Body of pancreas (tissue), 4 donors: Measurements from ENCODE around the gene FGFR3. TPM values are rescaled to one million over a fixed set of nuclear protein-coding genes. Genes with fewer than 3 reads are reported as not detected.

Experiments
- ATAC-seq: fragments of 150-250 bp; one replicate; pipeline ENCODE4 v1.9.1; 2016
- DNase-seq, 4 donors: peaks; one replicate each; pipeline ENCODE4 v3.0.0-alpha.2; 2019
- H3K27ac ChIP-seq, 4 donors: fragments of 200-600 bp; sonication (generic); 1 replicate in 3 of 4; 2 replicates in 1 of 4; pipeline versions ENCODE4 v1.5.1 to v1.6.1; 2016 to 2019; ENCODE audit warnings: mild to moderate bottlenecking in 1 of 4, mixed read lengths in 1 of 4, moderate library complexity in 1 of 4
- H3K27me3 ChIP-seq, 2 donors: fragments of 200-600 bp; sonication (generic); one replicate each; pipeline ENCODE4 v1.6.0; 2016; ENCODE audit warnings: mild to moderate bottlenecking in 1 of 2
- H3K36me3 ChIP-seq, 2 donors: fragments of 200-600 bp; sonication (generic); replicated peaks in 1 of 2; 2 replicates each; pipeline ENCODE4 v1.5.1; 2016; ENCODE audit warnings: low read depth in 2 of 2; ENCODE audit not compliant: insufficient read depth in 1 of 2
- H3K4me1 ChIP-seq: fragments of 200-600 bp; sonication (generic); one replicate; pipeline ENCODE4 v1.6.0; 2016
- H3K4me3 ChIP-seq, 2 donors: fragments of 200-600 bp; sonication (generic); 1 replicate in 1 of 2; 2 replicates in 1 of 2; pipeline ENCODE4 v1.5.1; 2016 to 2019
- H3K9me3 ChIP-seq, 3 donors: fragments of 200-600 bp; sonication (generic); 1 replicate in 2 of 3; 2 replicates in 1 of 3; pipeline ENCODE4 v1.5.1; 2016
- POLR2A ChIP-seq, 3 donors: fragments of 450-650 bp; IDR thresholded peaks; one replicate each; pipeline ENCODE4 v1.6.1; 2016; ENCODE audit warnings: antibody characterized with exemption in 3 of 3, mild to moderate bottlenecking in 2 of 3
- WGBS, 2 donors: methylation state at CpG; one replicate each; pipeline ENCODE4 v1.1.5; 2017; 5-methylcytosine and 5-hydroxymethylcytosine counted together
- intact Hi-C: fragments of 100-400 bp; cut with DNase I; formaldehyde crosslinking; loops from one replicate; pipeline ENCODE4 v1.15.1; 2023
- total RNA-seq, 2 donors: library from RNA; depleted of rRNA; stranded (reverse); fragments of >200 nt; gene quantifications; one replicate each; pipeline ENCODE4 v1.1.0, GENCODE V29; 2016
- TF ChIP-seq, protein P1 (sequence below), 7 experiments: fragments of 450-650 bp in 4 of 7; fragments of 200-600 bp in 3 of 7; sonication (generic) in 3 of 7; IDR thresholded peaks; one replicate each; pipeline ENCODE4 v1.5.1; 2016 to 2019; ENCODE audit warnings: antibody characterized with exemption in 7 of 7

Gene FGFR3
- total RNA-seq, 2 donors from 2014 or later = 114 to 196 TPM

DNA sequence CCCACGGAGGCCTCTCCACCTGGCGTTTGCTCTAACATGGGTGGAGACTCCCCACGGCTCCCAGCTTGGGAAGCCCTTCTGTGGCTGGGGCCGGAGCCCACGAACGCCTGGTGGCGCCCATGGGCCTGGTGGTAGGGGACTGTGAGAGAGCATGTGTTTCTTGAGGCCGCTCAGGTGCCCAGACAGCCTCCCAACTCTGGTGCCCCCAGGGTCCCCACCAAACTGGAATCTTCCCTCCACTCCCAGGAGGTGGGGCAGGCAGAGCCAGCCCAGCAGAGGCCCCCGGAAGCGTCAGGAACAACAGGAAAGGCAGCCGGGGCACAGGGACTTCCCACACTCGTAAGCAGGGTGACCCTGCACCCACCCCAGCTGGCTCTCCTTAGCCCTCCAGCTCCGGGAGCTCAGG is 33.3 kb upstream of the FGFR3 start:
- peaks cover 25% of the 10 kb centered on the region for H3K4me1 ChIP-seq
- no peaks in the 10 kb centered on the region for H3K27me3 ChIP-seq
- WGBS, 2 donors = 73 to 80% methylated on average over 2 to 13 of the region's 13 CpGs
- TF ChIP-seq, protein P1, sequence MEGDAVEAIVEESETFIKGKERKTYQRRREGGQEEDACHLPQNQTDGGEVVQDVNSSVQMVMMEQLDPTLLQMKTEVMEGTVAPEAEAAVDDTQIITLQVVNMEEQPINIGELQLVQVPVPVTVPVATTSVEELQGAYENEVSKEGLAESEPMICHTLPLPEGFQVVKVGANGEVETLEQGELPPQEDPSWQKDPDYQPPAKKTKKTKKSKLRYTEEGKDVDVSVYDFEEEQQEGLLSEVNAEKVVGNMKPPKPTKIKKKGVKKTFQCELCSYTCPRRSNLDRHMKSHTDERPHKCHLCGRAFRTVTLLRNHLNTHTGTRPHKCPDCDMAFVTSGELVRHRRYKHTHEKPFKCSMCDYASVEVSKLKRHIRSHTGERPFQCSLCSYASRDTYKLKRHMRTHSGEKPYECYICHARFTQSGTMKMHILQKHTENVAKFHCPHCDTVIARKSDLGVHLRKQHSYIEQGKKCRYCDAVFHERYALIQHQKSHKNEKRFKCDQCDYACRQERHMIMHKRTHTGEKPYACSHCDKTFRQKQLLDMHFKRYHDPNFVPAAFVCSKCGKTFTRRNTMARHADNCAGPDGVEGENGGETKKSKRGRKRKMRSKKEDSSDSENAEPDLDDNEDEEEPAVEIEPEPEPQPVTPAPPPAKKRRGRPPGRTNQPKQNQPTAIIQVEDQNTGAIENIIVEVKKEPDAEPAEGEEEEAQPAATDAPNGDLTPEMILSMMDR (IDR thresholded peaks at IDR 0.05) = no peak
- TF ChIP-seq POLR2A (IDR thresholded peaks at IDR 0.05) = no peak
- no peak for DNase-seq
- no peak for ATAC-seq
- no peaks in the 10 kb centered on the region for H3K36me3 ChIP-seq
- intact Hi-C loops = no loop called here
- H3K27ac ChIP-seq = no peak overlapping the region
- H3K9me3 ChIP-seq = no peaks in the 10 kb centered on the region
- H3K4me3 ChIP-seq = no peak overlapping the region

DNA sequence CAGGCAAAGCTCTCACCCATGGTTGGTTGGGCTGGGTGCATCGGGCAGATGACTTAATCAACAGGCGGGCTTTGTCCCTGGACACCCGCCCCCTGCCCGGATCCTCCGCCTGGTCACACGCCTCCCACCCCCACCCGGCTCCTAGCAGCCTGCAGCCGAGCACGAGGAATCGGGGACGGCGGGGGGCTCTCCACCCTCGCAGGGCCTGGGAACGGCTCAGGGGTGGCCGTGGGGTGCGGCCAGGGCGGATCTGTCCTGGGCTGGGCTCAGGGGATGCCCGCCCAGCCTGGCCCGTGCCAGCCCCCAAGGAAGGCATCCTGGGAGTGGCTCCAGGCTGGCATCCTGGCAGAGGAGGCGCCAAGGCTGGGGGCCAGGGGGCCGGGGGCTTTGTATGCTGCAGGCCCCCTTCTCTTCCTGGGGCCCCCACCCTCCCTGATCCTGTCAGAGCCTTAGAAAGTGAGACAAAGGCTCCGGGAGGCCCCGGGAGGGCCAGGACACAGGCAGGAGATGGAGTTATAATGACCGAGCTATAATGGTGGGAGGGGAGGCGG is 32.5 kb upstream of the FGFR3 start:
- H3K9me3 ChIP-seq = no peaks in the 10 kb centered on the region
- DNase-seq = no peak
- no peaks in the 10 kb centered on the region for H3K36me3 ChIP-seq
- H3K4me1 ChIP-seq = peaks cover 33% of the 10 kb centered on the region
- H3K27me3 ChIP-seq = no peaks in the 10 kb centered on the region
- H3K4me3 ChIP-seq = no peak overlapping the region
- no peak for ATAC-seq
- H3K27ac ChIP-seq = no peak overlapping the region
- intact Hi-C loops = no loop called here
- no peak for TF ChIP-seq POLR2A (IDR thresholded peaks at IDR 0.05)
- TF ChIP-seq, protein P1 (IDR thresholded peaks at IDR 0.05) = no peak
- WGBS, 2 donors = 26 to 30% methylated on average over 7 to 11 of the region's 25 CpGs

DNA sequence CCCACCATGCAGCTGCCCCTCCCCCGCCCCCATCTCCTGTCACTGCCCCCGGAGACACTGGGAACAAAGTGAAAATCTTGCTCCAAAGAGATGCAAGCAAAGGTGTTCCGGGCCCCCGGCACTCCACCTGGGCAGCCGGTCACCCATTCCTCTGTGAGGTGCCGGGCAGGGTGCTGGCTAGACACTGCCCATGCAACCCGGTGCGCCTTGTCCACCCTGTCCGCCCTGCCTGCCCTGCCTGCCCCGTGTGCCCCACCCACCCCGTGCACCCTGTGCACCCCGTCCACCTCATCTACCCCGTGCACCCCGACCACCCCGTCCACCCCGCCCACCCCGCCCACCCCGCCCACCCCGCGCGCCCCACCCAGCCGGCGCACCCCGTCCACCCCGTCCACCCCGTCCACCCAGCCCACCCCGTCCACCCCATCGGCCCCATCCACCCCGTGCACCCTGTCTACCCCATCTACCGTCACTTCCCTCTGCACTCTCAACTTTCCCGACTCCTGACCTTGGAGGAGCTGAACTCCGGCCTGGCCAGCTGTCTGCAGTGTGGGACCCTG is 31.9 kb upstream of the FGFR3 start:
- Histone ChIP-seq H3K4me3 (no peak overlapping the region), H3K9me3 (no peaks in the 10 kb centered on the region), H3K4me1 (peaks cover 39% of the 10 kb centered on the region), H3K36me3 (no peaks in the 10 kb centered on the region), H3K27me3 (no peaks in the 10 kb centered on the region), H3K27ac (no peak overlapping the region)
- TF ChIP-seq, protein P1 (IDR thresholded peaks at IDR 0.05) = no peak
- TF ChIP-seq POLR2A (IDR thresholded peaks at IDR 0.05) = no peak
- no peak for ATAC-seq
- no peak for DNase-seq
- intact Hi-C loops = no loop called here
- 44 to 47% methylated on average over 3 to 13 of the region's 32 CpGs for WGBS, 2 donors

DNA sequence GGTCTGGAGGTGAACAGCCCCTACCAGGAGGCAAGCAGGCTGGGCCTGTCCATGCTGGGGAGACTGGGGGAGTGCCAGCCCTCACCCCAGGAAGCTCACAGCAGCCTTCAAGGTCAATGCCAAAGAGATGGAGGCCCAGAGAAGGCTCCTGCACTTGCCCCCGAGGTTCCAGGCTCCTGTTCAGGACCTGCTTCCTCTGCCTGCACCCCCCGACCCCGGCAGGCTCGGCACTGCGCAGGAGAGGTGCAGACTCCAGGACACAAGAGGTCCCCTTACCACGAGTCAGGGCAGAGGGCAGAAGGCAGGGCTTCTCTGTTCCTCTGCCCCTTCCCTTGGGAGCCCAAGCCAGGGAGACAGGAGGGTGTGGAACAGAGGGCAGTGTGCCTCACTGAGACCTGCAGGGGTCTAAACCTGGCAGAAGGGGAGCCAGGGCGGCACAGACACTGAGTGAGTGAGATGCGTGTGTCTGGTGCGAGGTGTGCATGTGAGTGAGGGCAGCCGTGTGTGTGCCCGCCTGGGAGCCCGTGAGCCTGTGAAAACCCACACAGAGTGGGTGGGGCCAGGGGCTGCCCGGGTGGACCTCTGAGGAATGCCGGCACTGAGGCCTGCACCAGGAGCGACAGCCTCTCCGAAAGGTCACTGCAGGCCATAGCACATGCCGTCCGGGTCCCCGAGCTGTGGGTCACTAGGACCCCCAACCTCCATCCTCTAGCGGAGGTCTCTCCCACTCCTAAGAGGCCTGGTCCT is 30.7 kb upstream of the FGFR3 start:
- H3K9me3 ChIP-seq = no peaks in the 10 kb centered on the region
- intact Hi-C loops = no loop called here
- H3K4me3 ChIP-seq = no peak overlapping the region
- TF ChIP-seq POLR2A (IDR thresholded peaks at IDR 0.05) = no peak
- TF ChIP-seq, protein P1 (IDR thresholded peaks at IDR 0.05) = no peak
- no peak for ATAC-seq
- DNase-seq = no peak
- H3K4me1 ChIP-seq = peaks cover 41% of the 10 kb centered on the region
- no peaks in the 10 kb centered on the region for H3K27me3 ChIP-seq
- WGBS, 2 donors = 53 to 68% methylated on average over 3 to 20 of the region's 20 CpGs
- no peak overlapping the region for H3K27ac ChIP-seq
- H3K36me3 ChIP-seq = no peaks in the 10 kb centered on the region
